ENCODE measurements around the gene HOXC13. TPM values are rescaled to one million over a fixed set of nuclear protein-coding genes. Genes with fewer than 3 reads are reported as not detected.

HOXC13 gene
- total RNA-seq, 1 donor from 2014 or later = not detected

- ATAC-seq (no peak), DNase-seq (ENCODE audit: missing footprints) (no peak)
- intact Hi-C loops (cut with DNase I) = no loop called here
Observed at GRCh38 chr12:53987787-53988230, 49.2 kb downstream of the HOXC13 start.

- intact Hi-C loops (cut with DNase I) = no loop called here
- ATAC-seq = no peak
- DNase-seq (ENCODE audit: missing footprints) = no peak
Observed at GRCh38 chr12:53988541-53989226, 50.1 kb downstream of the HOXC13 start.

GRCh38 chr12:53989227-53990113 lies 50.8 kb downstream of the HOXC13 start:
- DNase-seq (ENCODE audit: missing footprints) (no peak), ATAC-seq (no peak)
- intact Hi-C loops (cut with DNase I) = no loop called here

- no peak for ATAC-seq
- intact Hi-C loops (cut with DNase I) = no loop called here
- DNase-seq (ENCODE audit: missing footprints) = no peak
Observed at GRCh38 chr12:53990311-53991076, 51.9 kb downstream of the HOXC13 start.

GRCh38 chr12:53991077-53991460 lies 52.4 kb downstream of the HOXC13 start:
- DNase-seq (ENCODE audit: missing footprints) (no peak), ATAC-seq (no peak)
- intact Hi-C loops (cut with DNase I) = no loop called here

GRCh38 chr12:53992377-53992889 lies 53.8 kb downstream of the HOXC13 start:
- peak; percentile 21 for DNase-seq (ENCODE audit: missing footprints)
- intact Hi-C loops (cut with DNase I) = no loop called here

GRCh38 chr12:53993162-53994008 lies 54.8 kb downstream of the HOXC13 start:
- DNase-seq (ENCODE audit: missing footprints) (peak; percentile 13), ATAC-seq (no peak)
- intact Hi-C loops (cut with DNase I) = no loop called here

More at GRCh38 chr12:53992377-53992889, 53.8 kb downstream of the HOXC13 start:
- ATAC-seq = no peak

- no peak for ATAC-seq
- DNase-seq (ENCODE audit: missing footprints) = peak; percentile 26
- intact Hi-C loops (cut with DNase I) = no loop called here
Observed at GRCh38 chr12:53994009-53994263, 55.3 kb downstream of the HOXC13 start.

GRCh38 chr12:53994264-53995001 lies 55.8 kb downstream of the HOXC13 start:
- intact Hi-C loops (cut with DNase I) = no loop called here
- DNase-seq (ENCODE audit: missing footprints) (peak; percentile 41), ATAC-seq (no peak)

- DNase-seq (ENCODE audit: missing footprints) (peak; percentile 55), ATAC-seq (no peak)
- intact Hi-C loops (cut with DNase I) = no loop called here
Observed at GRCh38 chr12:53995002-53995377, 56.4 kb downstream of the HOXC13 start.

GRCh38 chr12:53995378-53996239 lies 57.0 kb downstream of the HOXC13 start:
- peak; percentile 66 for DNase-seq (ENCODE audit: missing footprints)
- intact Hi-C loops (cut with DNase I) = no loop called here

More at GRCh38 chr12:53995378-53996239, 57.0 kb downstream of the HOXC13 start:
- no peak for ATAC-seq

Small RNA genes within 50 kb of the gene (microRNA-seq; reads per million reads assigned to microRNA genes)
- gene MIR196A2 = not detected

Other genes with a start within 250 kb of the HOXC13 start
- gene CALCOCO1, start 211.4 kb upstream of the HOXC13 start, total RNA-seq = 186 TPM
- gene CISTR, start 186.9 kb upstream of the HOXC13 start, total RNA-seq = 1.7 TPM
- not detected for gene HOXC12, start 16.1 kb downstream of the HOXC13 start, total RNA-seq
- gene HOXC11, start 34.3 kb downstream of the HOXC13 start, total RNA-seq = not detected
- gene HOTAIR, start 36.1 kb downstream of the HOXC13 start, total RNA-seq = not detected
- not detected for gene HOXC10, start 46.3 kb downstream of the HOXC13 start, total RNA-seq
- not detected for gene HOXC9, start 61.3 kb downstream of the HOXC13 start, total RNA-seq
- not detected for gene HOXC8, start 70.2 kb downstream of the HOXC13 start, total RNA-seq
- 0.41 TPM for gene HOXC6, start 89.6 kb downstream of the HOXC13 start, total RNA-seq
- not detected for gene HOXC5, start 94.2 kb downstream of the HOXC13 start, total RNA-seq
- not detected for gene HOXC4, start 115.0 kb downstream of the HOXC13 start, total RNA-seq